CD4-positive, alpha-beta T cell treated with Interleukin-6 for 4 hours (primary cell): ENCODE measurements around the gene LARGE2.
A peak's percentile ranks its signal among the peaks of the same experiment; 100 is the strongest.

Experiments
- DNase-seq: peaks from one replicate; pipeline ENCODE4 v3.0.0-alpha.2; 2020; ENCODE audit warnings: mixed read lengths

LARGE2 gene

GRCh38 chr11:45917286-45917622, 5.2 kb upstream of the LARGE2 start:
- DNase-seq: no peak

- peak; percentile 98 for DNase-seq
These were observed 4.7 kb upstream of the LARGE2 start, which contains the start of gene PEX16 for GRCh38 chr11:45917623-45918330. Gene PEX16, minus strand, starts transcription at chr11:45917877. Its CDS starts 66 bp downstream, at chr11:45917811.

GRCh38 chr11:45918331-45918941, 4.0 kb upstream of the LARGE2 start:
- peak; percentile 66 for DNase-seq

GRCh38 chr11:45918962-45919675, 3.3 kb upstream of the LARGE2 start:
- no peak for DNase-seq

- DNase-seq: no peak
These were observed 2.5 kb upstream of the LARGE2 start for GRCh38 chr11:45919806-45920530.

- DNase-seq: no peak
These were observed 1.7 kb upstream of the LARGE2 start for GRCh38 chr11:45920531-45921477.

GRCh38 chr11:45921561-45922424, 663 bp upstream of the LARGE2 start:
- no peak for DNase-seq

- DNase-seq: no peak
These were observed 1.8 kb downstream of the LARGE2 start for GRCh38 chr11:45924036-45924915.

- DNase-seq: no peak
These were observed 2.5 kb downstream of the LARGE2 start for GRCh38 chr11:45924927-45925326.

- DNase-seq: no peak
These were observed 3.1 kb downstream of the LARGE2 start for GRCh38 chr11:45925550-45925949.

GRCh38 chr11:45926001-45926401, 3.5 kb downstream of the LARGE2 start:
- no peak for DNase-seq

GRCh38 chr11:45926536-45927331, 4.3 kb downstream of the LARGE2 start:
- DNase-seq: no peak

- DNase-seq: no peak
These were observed 4.9 kb downstream of the LARGE2 start for GRCh38 chr11:45927332-45927683.

GRCh38 chr11:45927684-45928413, 5.4 kb downstream of the LARGE2 start:
- DNase-seq: no peak

GRCh38 chr11:45928535-45929215, 6.2 kb downstream of the LARGE2 start:
- DNase-seq: no peak

GRCh38 chr11:45929486-45930030, 7.1 kb downstream of the LARGE2 start:
- no peak for DNase-seq

- DNase-seq: peak; percentile 54
These were observed 7.8 kb downstream of the LARGE2 start for GRCh38 chr11:45930031-45930794.
